ENCODE data around the gene FER1L5.

The FER1L5 gene

GRCh38 chr2:96622544-96622943, 20.0 kb upstream of the FER1L5 start:
- H3K4me1 Mint-ChIP-seq (ENCODE audit: low read depth) = peaks cover 23% of the 10 kb centered on the region

GRCh38 chr2:96623116-96623515, 19.4 kb upstream of the FER1L5 start:
- H3K4me1 Mint-ChIP-seq (ENCODE audit: low read depth) = peaks cover 19% of the 10 kb centered on the region
- no peaks in the 10 kb centered on the region for H3K27me3 Mint-ChIP-seq
- H3K9me3 Mint-ChIP-seq = no peaks in the 10 kb centered on the region
- H3K36me3 Mint-ChIP-seq (ENCODE audit: low read depth) = peaks cover 44% of the 10 kb centered on the region
- H3K4me3 Mint-ChIP-seq = no peak overlapping the region
- H3K27ac Mint-ChIP-seq = peak overlapping the region; percentile 18

More at GRCh38 chr2:96622544-96622943, 20.0 kb upstream of the FER1L5 start:
- Mint-ChIP-seq H3K4me3 (no peak overlapping the region), H3K27me3 (no peaks in the 10 kb centered on the region), H3K27ac (peak overlapping the region; percentile 18), H3K9me3 (no peaks in the 10 kb centered on the region), H3K36me3 (ENCODE audit: low read depth) (peaks cover 38% of the 10 kb centered on the region)

GRCh38 chr2:96625571-96626552, 16.7 kb upstream of the FER1L5 start:
- Mint-ChIP-seq H3K4me3 (no peak overlapping the region), H3K36me3 (ENCODE audit: low read depth) (peaks cover 54% of the 10 kb centered on the region), H3K4me1 (ENCODE audit: low read depth) (peaks cover 15% of the 10 kb centered on the region), H3K27me3 (no peaks in the 10 kb centered on the region), H3K27ac (no peak overlapping the region), H3K9me3 (no peaks in the 10 kb centered on the region)

- Mint-ChIP-seq H3K36me3 (ENCODE audit: low read depth) (peaks cover 61% of the 10 kb centered on the region), H3K9me3 (no peaks in the 10 kb centered on the region), H3K27ac (no peak overlapping the region), H3K4me1 (ENCODE audit: low read depth) (peaks cover 15% of the 10 kb centered on the region), H3K27me3 (no peaks in the 10 kb centered on the region), H3K4me3 (no peak overlapping the region)
Observed at GRCh38 chr2:96626553-96626942, 16.0 kb upstream of the FER1L5 start.

GRCh38 chr2:96631804-96632435, 10.6 kb upstream of the FER1L5 start:
- H3K4me1 Mint-ChIP-seq (ENCODE audit: low read depth) = peaks cover 30% of the 10 kb centered on the region
- no peak overlapping the region for H3K27ac Mint-ChIP-seq
- no peaks in the 10 kb centered on the region for H3K9me3 Mint-ChIP-seq
- peaks cover 72% of the 10 kb centered on the region for H3K36me3 Mint-ChIP-seq (ENCODE audit: low read depth)
- H3K4me3 Mint-ChIP-seq = no peak overlapping the region
- no peaks in the 10 kb centered on the region for H3K27me3 Mint-ChIP-seq

- no peaks in the 10 kb centered on the region for H3K27me3 Mint-ChIP-seq
- H3K27ac Mint-ChIP-seq = no peak overlapping the region
- H3K4me1 Mint-ChIP-seq (ENCODE audit: low read depth) = peaks cover 39% of the 10 kb centered on the region
- H3K4me3 Mint-ChIP-seq = no peak overlapping the region
- H3K9me3 Mint-ChIP-seq = no peaks in the 10 kb centered on the region
- peaks cover 63% of the 10 kb centered on the region for H3K36me3 Mint-ChIP-seq (ENCODE audit: low read depth)
Observed at GRCh38 chr2:96633641-96634040, 8.9 kb upstream of the FER1L5 start.

- Mint-ChIP-seq H3K27ac (peak overlapping the region; percentile 92), H3K36me3 (ENCODE audit: low read depth) (peaks cover 40% of the 10 kb centered on the region), H3K27me3 (peaks cover 7% of the 10 kb centered on the region), H3K9me3 (no peaks in the 10 kb centered on the region), H3K4me3 (peak overlapping the region; percentile 95), H3K4me1 (ENCODE audit: low read depth) (peaks cover 44% of the 10 kb centered on the region)
Observed at GRCh38 chr2:96636551-96637171, 5.9 kb upstream of the FER1L5 start.

- Mint-ChIP-seq H3K4me1 (ENCODE audit: low read depth) (peaks cover 40% of the 10 kb centered on the region), H3K36me3 (ENCODE audit: low read depth) (peaks cover 32% of the 10 kb centered on the region), H3K27ac (peak overlapping the region; percentile 92)
Observed at GRCh38 chr2:96637385-96638143, 5.0 kb upstream of the FER1L5 start.

GRCh38 chr2:96638144-96639121, 4.1 kb upstream of the FER1L5 start, which contains the start of gene KANSL3:
KANSL3 (minus strand) TSS chr2:96638312; CDS start chr2:96637135, 1,177 bp downstream.
- H3K4me1 Mint-ChIP-seq (ENCODE audit: low read depth) = peaks cover 39% of the 10 kb centered on the region
- peak within 1 kb of the TSS; percentile 92 for H3K27ac Mint-ChIP-seq
- peak within 1 kb of the TSS; percentile 95 for H3K4me3 Mint-ChIP-seq
- H3K27me3 Mint-ChIP-seq = peaks cover 7% of the 10 kb centered on the region
- no peaks in the 10 kb centered on the region for H3K9me3 Mint-ChIP-seq
- peaks cover 32% of the 10 kb centered on the region for H3K36me3 Mint-ChIP-seq (ENCODE audit: low read depth)

More at GRCh38 chr2:96637385-96638143, 5.0 kb upstream of the FER1L5 start:
- Mint-ChIP-seq H3K9me3 (no peaks in the 10 kb centered on the region), H3K27me3 (peaks cover 7% of the 10 kb centered on the region), H3K4me3 (peak overlapping the region; percentile 95)

GRCh38 chr2:96647681-96648080, 5.1 kb downstream of the FER1L5 start:
- Mint-ChIP-seq H3K27me3 (no peaks in the 10 kb centered on the region), H3K9me3 (no peaks in the 10 kb centered on the region), H3K4me1 (ENCODE audit: low read depth) (no peaks in the 10 kb centered on the region), H3K27ac (no peak overlapping the region), H3K4me3 (no peak overlapping the region), H3K36me3 (ENCODE audit: low read depth) (no peaks in the 10 kb centered on the region)

- Mint-ChIP-seq H3K4me1 (ENCODE audit: low read depth) (no peaks in the 10 kb centered on the region), H3K27me3 (no peaks in the 10 kb centered on the region), H3K27ac (no peak overlapping the region)
Observed at GRCh38 chr2:96648306-96648930, 5.9 kb downstream of the FER1L5 start.

GRCh38 chr2:96649342-96649741, 6.8 kb downstream of the FER1L5 start:
- Mint-ChIP-seq H3K9me3 (no peaks in the 10 kb centered on the region), H3K27ac (no peak overlapping the region), H3K4me1 (ENCODE audit: low read depth) (no peaks in the 10 kb centered on the region), H3K27me3 (no peaks in the 10 kb centered on the region), H3K36me3 (ENCODE audit: low read depth) (no peaks in the 10 kb centered on the region), H3K4me3 (no peak overlapping the region)

More at GRCh38 chr2:96648306-96648930, 5.9 kb downstream of the FER1L5 start:
- Mint-ChIP-seq H3K36me3 (ENCODE audit: low read depth) (no peaks in the 10 kb centered on the region), H3K4me3 (no peak overlapping the region), H3K9me3 (no peaks in the 10 kb centered on the region)

GRCh38 chr2:96651793-96652192, 9.2 kb downstream of the FER1L5 start:
- H3K4me1 Mint-ChIP-seq (ENCODE audit: low read depth) = no peaks in the 10 kb centered on the region
- no peak overlapping the region for H3K4me3 Mint-ChIP-seq
- H3K27me3 Mint-ChIP-seq = no peaks in the 10 kb centered on the region
- no peaks in the 10 kb centered on the region for H3K9me3 Mint-ChIP-seq
- no peaks in the 10 kb centered on the region for H3K36me3 Mint-ChIP-seq (ENCODE audit: low read depth)
- no peak overlapping the region for H3K27ac Mint-ChIP-seq
